HTERT RPE-1 (cell line): ENCODE measurements around the gene MMP17.

Source experiments
- in situ Hi-C: fragments of 300-500 bp; cut with MboI; formaldehyde crosslinking; loops from 4 replicates; pipeline ENCODE4 v1.14.3; 2020; ENCODE audit warnings: low sequenced_read_pairs

The MMP17 gene

DNA sequence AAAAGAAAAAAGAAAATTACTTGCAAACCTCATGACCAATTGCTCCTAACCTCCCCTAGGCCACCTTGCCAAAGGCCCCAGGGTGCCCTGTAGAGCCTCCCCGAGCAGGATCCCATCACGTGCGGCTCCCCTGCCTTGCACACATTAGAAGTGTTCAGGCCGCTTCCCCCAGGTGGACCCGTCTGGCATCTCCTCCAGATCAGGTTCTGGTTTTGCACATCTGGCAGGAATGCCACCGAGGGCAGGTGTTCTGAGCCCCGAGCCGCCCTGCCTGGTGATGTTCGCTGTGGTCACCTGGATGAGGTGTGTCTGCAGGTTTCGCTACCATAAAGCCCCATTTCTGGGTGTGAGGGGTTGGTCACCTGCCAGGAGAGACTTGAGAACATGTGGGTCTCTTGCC lies 19.3 kb downstream of the MMP17 start:
- in situ Hi-C loops = no loop called here

GRCh38 chr12:131848753-131849152 lies 20.6 kb downstream of the MMP17 start:
- in situ Hi-C loops = no loop called here

DNA sequence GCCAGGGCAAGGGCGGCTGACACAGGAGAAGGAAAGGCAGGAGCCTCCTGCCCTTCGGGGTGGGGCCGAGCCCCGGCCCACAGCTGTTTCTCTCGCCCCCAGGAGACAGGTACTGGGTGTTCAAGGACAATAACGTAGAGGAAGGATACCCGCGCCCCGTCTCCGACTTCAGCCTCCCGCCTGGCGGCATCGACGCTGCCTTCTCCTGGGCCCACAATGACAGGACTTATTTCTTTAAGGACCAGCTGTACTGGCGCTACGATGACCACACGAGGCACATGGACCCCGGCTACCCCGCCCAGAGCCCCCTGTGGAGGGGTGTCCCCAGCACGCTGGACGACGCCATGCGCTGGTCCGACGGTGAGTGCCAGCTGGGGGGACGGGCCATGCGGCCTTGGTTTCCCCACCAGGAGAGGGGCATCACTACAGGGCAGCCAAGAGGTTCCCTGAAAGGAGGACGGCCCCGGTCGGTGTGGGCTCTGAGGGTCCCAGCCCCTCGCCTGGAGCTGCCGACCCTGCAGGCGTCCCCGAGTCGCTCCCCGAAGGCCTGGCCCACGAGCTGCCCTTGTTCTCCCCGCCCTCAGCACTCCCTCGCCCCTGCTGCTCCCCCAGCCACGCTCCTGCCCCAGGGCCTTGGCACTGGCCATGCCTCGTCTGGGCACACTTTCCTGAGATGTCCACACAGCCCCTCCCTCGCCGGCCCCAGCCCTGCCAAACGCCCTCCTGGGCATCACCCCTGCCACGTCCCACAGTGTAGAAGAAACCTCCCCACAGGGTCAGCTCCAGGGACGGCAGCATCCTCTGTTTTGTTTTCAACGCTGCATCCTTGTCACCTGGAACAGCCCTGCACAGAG lies 21.7 kb downstream of the MMP17 start:
- in situ Hi-C loops = no loop called here

GRCh38 chr12:131850856-131851559 lies 22.8 kb downstream of the MMP17 start:
- in situ Hi-C loops = no loop called here

DNA sequence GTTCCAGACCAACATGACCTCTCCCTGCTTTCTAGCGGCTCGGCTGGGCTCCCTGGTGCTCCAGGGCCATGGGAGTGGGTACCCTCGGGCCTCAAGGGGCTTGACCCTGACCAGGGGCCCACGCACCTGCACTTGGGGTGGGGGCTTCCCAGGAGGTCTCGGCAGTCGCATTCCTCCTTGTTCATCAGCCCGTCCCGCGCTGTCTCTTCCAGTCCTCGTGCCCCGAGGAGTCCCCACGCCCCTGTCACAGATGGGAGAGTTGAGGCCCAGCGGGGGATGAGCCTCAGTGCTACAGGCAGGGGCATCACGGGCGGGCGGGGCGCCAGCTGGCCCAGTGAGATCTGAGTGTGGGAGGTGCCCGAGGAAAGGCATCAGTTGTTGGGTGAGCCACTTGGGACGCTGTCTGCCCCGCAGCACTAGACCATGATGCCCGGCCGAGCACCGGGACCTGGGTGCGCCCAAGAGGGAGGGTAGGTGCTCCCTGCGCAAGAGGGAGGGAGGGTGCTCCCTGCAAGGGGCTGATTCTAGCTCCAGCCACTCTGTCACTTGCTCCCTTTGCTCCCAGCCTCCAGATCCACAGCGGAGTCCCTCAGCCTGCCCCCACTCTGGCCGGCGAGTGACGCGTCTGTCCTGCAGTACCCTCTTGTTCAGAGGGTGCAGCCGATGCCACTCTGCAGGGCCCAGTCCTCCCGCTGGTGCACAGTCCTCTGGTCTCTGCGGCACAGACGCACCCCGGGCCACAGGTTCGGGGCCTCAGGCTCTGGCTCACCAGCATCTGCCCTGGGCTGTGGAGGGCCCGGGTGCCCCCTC lies 23.8 kb downstream of the MMP17 start:
- in situ Hi-C loops = no loop called here

DNA sequence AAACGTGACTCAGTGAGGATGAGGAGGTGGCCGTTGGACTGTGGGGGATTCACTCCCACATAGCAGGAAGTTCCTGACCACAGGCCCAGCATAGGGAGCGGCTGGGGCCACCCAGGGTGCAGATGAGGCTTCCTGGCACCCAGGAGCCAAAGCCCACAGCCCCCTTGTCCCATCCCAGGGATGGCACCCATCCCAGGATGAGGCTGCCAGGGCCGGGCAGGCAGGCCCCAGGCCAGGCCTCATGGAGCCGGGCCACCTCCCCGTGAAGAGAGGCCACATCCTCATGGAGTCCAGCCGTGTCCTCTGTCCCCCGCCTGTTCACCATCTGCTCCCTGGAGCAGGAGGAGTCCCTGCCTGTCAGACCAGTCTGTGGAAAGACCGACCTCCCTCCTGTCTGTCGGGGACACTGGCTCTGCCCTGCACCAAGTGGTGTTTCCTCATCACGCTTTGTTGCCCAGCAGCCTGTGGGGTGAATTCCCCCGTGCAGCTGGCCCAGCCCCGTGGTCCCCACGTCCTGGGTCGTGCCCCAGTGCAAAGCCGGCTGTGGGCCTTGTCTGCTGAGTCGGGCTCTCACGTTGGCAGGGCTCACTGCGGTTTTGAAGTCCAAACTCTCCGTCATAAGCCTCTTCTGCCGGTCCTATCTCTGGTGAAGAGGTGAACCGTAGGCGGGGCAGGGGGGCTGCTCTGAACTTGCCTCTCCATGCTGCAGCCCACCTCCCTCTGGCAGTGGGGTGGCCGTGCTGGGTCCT lies 24.5 kb downstream of the MMP17 start:
- in situ Hi-C loops = no loop called here

- in situ Hi-C loops = no loop called here
These were observed 25.9 kb downstream of the MMP17 start for GRCh38 chr12:131853832-131854797.

GRCh38 chr12:131854861-131855476 lies 26.8 kb downstream of the MMP17 start:
- in situ Hi-C loops = no loop called here

- in situ Hi-C loops = no loop called here
These were observed 27.4 kb downstream of the MMP17 start for GRCh38 chr12:131855521-131856142.

DNA sequence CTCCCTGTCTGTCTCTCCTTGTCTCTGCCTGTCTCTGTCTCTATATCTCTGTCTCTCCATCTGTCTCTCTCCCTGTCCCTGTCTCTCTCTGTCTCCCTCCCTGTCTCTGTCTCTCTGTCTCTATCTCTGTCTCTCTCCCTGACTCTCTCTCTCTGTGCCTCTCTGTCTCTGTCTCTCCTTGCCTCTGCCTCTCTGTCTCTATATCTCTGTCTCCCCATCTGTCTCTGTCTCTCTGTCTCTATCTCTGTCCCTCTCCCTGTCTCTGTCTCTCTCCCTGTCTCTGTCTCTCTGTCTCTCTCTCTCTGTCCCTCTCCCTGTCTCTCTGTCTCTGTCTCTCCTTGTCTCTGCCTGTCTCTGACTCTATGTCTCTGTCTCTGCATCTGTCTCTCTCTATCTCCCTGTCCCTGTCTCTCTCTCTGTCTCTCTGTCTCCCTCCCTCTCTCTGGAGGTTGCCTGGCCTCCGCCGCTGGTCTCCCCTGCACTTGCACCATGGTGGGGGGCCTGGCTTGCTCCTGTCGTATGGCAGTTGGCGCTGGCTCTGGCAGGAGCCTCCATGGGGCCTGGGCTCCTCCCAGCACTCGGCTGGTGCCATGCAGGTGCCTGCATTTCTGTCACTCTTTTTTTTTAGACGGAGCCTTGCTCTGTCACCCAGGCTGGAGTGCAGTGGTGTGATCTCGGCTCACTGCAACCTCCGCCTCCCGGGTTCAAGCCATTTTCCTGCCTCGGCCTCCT lies 28.3 kb downstream of the MMP17 start:
- in situ Hi-C loops = no loop called here

DNA sequence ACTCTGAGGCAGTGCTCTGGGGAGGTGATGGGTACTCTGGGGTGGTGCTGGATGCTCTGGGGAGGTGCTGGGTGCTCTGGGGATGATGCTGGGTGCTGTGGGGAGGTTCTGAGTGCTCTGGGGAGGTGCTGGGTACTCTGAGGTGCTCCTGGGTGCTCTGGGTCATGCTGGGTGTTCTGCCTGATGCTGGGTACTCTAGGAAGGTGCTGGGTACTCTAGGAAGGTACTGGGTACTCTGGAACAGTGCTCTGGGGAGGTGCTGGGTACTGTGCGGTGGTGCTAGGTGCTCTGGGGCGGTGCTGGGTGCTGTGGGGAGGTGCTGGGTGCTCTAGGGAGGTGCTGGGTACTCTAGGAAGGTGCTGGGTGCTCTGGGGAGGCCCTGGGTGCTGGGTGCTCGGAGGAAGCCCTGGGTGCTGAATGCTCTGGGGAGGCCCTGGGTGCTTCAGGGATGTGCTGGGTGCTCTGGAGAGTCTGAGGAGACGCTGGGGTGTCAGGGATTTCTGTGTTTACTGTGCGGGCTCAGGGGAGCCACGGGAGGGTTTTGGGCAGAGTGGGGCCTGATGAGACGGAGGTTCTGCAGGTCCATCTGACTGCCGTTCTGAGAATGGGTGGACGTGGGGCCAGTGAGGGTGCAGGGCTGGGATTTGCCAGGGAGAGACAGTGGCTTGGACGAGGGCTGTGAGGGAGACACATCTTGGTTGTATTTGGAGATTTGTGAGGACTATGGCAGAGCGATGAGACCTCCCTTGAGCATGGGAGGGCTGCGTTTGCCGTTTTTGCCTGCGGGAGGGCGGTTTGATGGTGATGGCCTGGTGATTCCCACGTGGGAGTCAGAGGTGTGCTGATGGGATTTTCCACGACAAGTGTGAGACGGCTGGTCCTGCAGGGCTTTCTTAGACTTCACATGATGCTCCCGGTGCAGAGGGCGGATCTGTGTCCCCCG lies 30.0 kb downstream of the MMP17 start:
- in situ Hi-C loops = no loop called here

GRCh38 chr12:131860472-131861260 lies 32.5 kb downstream of the MMP17 start:
- in situ Hi-C loops = no loop called here

DNA sequence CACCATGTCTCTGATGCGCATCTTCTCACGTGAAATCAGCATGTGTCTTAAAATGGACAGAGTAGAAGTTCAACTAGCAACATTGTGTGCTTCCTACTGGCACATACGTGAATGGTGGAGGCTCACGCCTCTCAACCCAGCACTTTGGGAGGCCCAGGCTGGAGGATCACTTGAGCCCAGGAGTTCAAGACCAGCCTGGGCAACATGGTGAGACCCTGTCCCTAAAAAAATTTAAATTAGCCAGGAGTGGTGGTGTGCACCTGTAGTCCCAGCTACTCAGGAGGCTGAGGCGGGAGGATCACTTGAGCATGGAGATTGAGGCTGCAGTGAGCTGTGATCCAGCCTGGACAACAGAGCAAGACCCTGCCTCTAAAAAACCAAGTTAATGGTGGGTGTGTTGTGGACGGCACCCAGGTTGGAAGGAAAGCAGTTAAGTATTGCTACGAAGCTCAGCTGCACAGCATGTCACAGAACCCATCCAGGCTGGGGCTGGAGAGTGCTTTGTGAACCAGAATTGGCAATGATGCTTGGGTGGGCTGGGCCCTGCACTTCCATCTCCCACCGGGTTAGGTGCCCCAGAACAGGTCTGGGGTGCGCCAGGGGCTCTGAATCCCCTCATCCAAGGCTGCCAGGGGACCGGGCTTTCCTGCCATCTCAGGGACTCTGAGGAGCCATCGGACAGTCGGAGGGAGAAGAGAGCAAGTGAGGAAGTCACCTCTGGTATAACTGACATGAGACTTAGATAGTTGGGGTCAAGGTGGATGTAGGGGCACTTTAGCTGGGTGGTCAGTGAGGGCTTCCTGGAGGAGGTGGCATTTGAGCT lies 33.3 kb downstream of the MMP17 start:
- in situ Hi-C loops = no loop called here

DNA sequence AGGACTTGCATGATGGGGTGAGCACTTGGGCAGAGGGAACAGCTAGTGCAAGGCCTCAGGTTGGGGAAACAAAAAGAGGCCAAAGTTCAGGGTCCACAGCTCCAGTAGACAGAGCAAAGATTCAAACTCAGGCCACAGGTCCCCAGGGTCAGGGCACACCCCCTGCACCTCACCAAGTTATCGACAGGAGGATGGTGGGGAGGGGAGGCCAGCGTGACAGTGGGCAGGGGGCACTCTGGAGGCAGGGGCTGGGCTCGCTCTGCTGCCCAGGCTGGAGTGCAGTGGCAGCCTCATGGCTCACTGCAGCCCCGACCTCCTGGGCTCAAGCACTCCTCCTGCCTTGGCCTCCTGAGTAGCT lies 33.9 kb downstream of the MMP17 start:
- in situ Hi-C loops = no loop called here

DNA sequence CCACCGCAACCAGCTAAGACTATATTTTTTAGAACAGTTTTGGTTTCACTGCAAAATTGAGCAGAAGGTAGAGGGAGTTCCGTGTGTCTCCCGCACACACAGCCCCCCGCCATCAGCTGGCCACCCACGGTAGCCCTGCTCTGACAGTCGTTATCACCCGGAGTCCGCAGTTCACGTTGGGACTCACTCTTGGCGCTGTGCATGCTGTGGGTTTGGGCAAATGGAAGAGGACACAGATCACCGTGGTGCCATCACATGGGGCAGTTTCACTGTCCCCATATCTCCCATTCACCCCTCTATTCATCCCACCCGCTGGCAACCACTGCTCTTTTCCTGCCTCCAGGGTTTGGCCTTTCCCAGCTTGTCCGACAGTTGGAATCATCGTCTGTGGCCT lies 34.4 kb downstream of the MMP17 start:
- in situ Hi-C loops = no loop called here
